HepG2 (cell line): ENCODE data around the gene INPP4B. TPM values are rescaled to one million over a fixed set of nuclear protein-coding genes. Genes with fewer than 3 reads are reported as not detected.

Experiments
- DRAP1 ChIP-seq: IDR thresholded peaks from 2 replicates; pipeline ENCODE4 v1.6.1; 2016; ENCODE audit warnings: missing genetic modification reagents, missing compliant biosample characterization
- FOXM1 ChIP-seq: sonication (generic); formaldehyde crosslinking; IDR thresholded peaks from 2 replicates; pipeline ENCODE4 v1.5.0; 2020; ENCODE audit warnings: missing genetic modification reagents
- GTF3A ChIP-seq: sonication (generic); formaldehyde crosslinking; conservative IDR thresholded peaks from 2 replicates; pipeline ENCODE4 v1.4.0; 2020; ENCODE audit warnings: mild to moderate bottlenecking, missing genetic modification reagents
- NPAS2 ChIP-seq: sonication (generic); formaldehyde crosslinking; IDR thresholded peaks from 2 replicates; pipeline ENCODE4 v1.8.0; 2022; ENCODE audit warnings: mild to moderate bottlenecking, missing genetic modification reagents, borderline replicate concordance
- RORA ChIP-seq: sonication (generic); formaldehyde crosslinking; IDR thresholded peaks from 2 replicates; pipeline ENCODE4 v1.5.0; 2020; ENCODE audit warnings: mild to moderate bottlenecking, missing genetic modification reagents, moderate library complexity
- ZHX2 ChIP-seq, 2 experiments: sonication (generic) in 1 of 2; formaldehyde crosslinking in 1 of 2; IDR thresholded peaks; 2 replicates each; pipeline versions ENCODE4 v1.6.1 to v1.9.0; 2014 to 2022; ENCODE audit warnings: antibody characterized with exemption in 1 of 2, borderline replicate concordance in 1 of 2, inconsistent platforms in 1 of 2, low read depth in 1 of 2, missing genetic modification reagents in 1 of 2
- ZNF549 ChIP-seq: sonication (generic); formaldehyde crosslinking; IDR thresholded peaks from 2 replicates; pipeline ENCODE4 v1.5.0; 2020; ENCODE audit warnings: missing genetic modification reagents
- ZNF816 ChIP-seq: sonication (generic); formaldehyde crosslinking; IDR thresholded peaks from 2 replicates; pipeline ENCODE4 v1.8.0; 2022; ENCODE audit warnings: missing genetic modification reagents, mild to moderate bottlenecking, borderline replicate concordance
- ZSCAN9 ChIP-seq: IDR thresholded peaks from 2 replicates; pipeline ENCODE4 v1.6.1; 2016; ENCODE audit warnings: borderline replicate concordance
- polyA plus RNA-seq, 8 experiments: library from polyadenylated mRNA; depleted of rRNA in 3 of 8; stranded (reverse) in 7 of 8; unstranded in 1 of 8; fragments of >200 nt; fragmentation: Illumina TruSeq in 4 of 8; extraction: Trizol in 4 of 8; gene quantifications; 2 replicates each; pipeline versions ENCODE4 v1.2.1 to v1.2.3, GENCODE V29; 2011 to 2016; ENCODE audit warnings: low read depth in 4 of 8, missing spikeins in 1 of 8, mixed read lengths in 1 of 8; ENCODE audit not compliant: insufficient read depth in 1 of 8
- total RNA-seq, 5 experiments: library from RNA; depleted of rRNA; stranded (reverse); fragments of >200 nt; fragmentation: Illumina TruSeq; extraction: Trizol; gene quantifications; 2 replicates each; pipeline ENCODE4 v1.2.3, GENCODE V29; 2016; ENCODE audit warnings: low read depth in 1 of 5

Gene INPP4B
- total and polyA plus RNA-seq, 2 of the 13 experiments (the other 11 are each of a cell fraction or from before 2014, with no cell fraction given), result not detected

- TF ChIP-seq ZHX2 (IDR thresholded peaks at IDR 0.05; ENCODE audit: low read depth) (no peak), ZHX2 (CRISPR knock-in tag; IDR thresholded peaks at IDR 0.05; ENCODE audit: borderline replicate concordance) (no peak), ZNF549 (CRISPR knock-in tag) (no peak), ZNF816 (CRISPR knock-in tag) (no peak), RORA (no peak), FOXM1 (CRISPR knock-in tag) (no peak), GTF3A (CRISPR knock-in tag) (no peak), ZSCAN9 (no peak), NPAS2 (no peak), DRAP1 (CRISPR knock-in tag) (no peak)
These were observed 282.3 kb downstream of the INPP4B start (continued) for GRCh38 chr4:142563682-142564291.
